Mesenteric fat pad (tissue), 1 donor: Measurements from ENCODE around the gene ORMDL2. TPM values are rescaled to one million over a fixed set of nuclear protein-coding genes. Genes with fewer than 3 reads are reported as not detected.

ENCODE experiments used
- DNase-seq: peaks from one replicate; pipeline ENCODE4 v3.0.0-alpha.2; 2020; ENCODE audit warnings: low spot score
- total RNA-seq: library from RNA; stranded (reverse); fragmentation: NEBNext Ultra II Directional; extraction: Animal tissue kit (Norgen Biotek cat#: 25700); gene quantifications from one replicate; pipeline ENCODE4 v1.2.1, GENCODE V29; 2021
- donor health status: DM: yes; HTN: yes; CAD: no.

ORMDL2 gene
- total RNA-seq, 1 donor from 2014 or later: 49.7 TPM

DNA sequence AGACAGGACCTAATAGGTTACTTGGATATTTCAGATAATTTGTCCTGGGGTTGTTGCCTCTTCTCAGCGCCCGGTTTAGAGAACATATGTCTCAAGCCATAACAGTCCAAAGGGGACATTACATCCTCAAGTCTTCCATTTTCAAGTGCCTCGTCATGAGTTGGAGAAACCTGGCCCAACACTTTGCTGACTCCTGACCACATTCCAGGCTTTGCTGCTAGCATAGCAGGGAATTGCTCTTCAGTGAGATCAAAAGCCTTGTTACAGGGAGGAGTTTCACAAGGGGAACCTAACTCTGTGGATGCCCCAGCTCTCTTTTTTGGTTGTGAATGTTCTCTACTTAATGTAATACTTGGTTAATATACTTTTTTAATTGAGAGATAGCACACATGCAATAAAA is 33.1 kb downstream of the ORMDL2 start:
- DNase-seq: no peak

DNA sequence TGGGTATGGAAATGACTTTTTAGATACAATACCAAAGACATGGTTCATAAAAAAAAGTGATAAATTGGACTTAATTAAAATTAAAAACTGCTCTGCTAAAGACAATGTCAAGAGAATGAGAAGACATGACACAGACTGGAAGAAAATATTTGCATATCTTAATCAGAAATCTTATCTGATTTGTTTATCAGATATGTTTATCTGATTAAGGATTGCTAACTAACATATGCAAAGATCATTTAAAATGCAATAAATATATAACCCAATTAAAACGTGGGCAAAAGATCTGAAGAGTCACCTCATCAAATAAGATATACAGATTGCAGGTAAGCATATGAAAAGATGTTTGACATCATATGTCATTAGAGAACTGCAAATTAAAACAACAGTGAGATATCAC is 34.9 kb downstream of the ORMDL2 start:
- no peak for DNase-seq

DNA sequence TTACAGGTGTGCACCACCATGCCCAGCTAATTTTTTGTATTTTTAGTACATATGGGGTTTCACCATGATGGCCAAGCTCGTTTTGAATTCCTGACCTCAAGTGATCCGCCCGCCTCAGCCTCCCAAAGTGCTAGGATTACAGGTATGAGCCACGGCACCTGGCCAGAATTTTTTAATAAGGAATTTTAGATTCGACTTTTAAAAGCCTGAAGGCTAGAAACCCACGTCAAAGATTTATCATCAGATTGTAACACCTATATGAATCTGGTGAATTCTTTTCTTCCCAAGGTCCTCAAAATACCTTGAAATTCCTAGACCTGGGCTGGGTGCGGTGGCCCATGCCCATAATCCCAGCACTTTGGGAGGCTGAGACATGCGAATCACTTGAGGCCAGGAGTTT is 43.6 kb downstream of the ORMDL2 start:
- no peak for DNase-seq

DNA sequence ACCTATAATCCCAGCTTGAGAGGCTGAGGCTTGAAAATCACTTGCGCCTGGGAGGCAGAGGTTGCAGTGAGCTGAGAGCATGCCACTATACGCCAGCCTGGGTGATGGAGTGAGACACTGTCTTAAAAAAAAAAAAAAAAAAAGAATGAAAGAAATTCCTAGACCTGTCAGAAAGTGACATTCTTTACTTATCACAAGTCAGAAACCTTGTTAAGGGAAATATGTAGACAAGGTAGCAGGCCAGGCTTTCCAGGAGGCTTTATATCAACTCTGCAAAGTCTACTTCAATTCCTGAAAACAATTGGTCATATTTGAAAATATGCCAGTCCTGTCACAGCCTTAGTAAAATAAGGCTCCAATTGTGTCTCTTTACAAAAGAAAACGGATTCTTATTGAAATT is 44.0 kb downstream of the ORMDL2 start:
- DNase-seq: no peak

DNA sequence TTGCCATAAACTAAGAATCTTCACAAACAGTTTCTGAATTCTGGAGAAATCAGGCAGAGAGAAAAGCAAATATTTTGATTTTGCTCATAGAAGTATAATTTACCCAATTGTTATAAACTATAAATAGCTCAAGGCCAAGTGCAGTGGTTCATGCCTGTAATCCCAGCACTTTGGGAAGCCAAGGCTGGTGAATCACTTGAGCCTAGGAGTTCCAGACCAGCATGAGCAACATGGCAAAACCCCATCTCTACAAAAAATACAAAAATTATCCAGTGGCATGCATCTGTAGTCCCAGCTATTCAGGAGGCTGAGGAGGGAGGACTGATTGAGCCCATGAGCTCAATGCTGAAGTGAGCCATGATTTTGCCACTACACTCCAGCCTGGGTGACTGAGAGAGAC is 44.4 kb downstream of the ORMDL2 start:
- no peak for DNase-seq

DNA sequence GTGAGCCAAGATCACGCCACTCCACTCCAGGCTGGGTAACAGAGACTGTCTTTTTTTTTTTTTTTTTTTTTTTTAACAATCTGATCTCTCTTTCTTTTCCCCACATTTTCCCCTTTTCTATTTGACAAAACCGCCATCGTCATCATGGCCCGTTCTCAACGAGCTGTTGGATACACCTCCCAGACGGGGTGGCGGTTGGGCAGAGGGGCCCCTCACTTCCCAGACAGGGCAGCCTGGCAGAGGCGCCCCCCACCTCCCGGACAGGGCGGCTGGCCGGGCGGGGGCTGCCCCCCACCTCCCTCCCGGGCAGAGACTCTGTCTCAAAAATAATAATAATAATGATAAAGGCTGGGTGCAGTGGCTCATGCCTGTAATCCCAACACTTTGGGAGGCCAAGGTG is 45.1 kb downstream of the ORMDL2 start:
- DNase-seq: peak; percentile 73

DNA sequence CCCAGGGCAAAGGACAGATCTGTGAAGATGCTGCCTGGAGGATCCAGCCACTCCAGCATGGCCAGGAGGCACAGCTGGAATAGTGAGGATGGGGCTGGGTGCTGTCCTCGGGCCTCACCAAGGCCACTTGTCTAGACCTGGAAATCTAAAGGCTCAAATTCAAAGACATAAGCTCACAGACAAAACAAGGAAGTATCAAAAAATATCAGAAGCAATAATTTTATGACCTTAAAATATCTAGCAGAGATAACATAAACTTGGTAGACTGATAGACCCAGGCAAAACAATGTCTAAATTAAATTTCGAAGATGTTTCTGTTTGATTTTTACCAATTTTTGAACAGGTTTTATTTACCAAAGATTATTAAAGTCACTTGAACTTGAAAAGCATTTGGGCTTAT is 47.5 kb downstream of the ORMDL2 start:
- no peak for DNase-seq

DNA sequence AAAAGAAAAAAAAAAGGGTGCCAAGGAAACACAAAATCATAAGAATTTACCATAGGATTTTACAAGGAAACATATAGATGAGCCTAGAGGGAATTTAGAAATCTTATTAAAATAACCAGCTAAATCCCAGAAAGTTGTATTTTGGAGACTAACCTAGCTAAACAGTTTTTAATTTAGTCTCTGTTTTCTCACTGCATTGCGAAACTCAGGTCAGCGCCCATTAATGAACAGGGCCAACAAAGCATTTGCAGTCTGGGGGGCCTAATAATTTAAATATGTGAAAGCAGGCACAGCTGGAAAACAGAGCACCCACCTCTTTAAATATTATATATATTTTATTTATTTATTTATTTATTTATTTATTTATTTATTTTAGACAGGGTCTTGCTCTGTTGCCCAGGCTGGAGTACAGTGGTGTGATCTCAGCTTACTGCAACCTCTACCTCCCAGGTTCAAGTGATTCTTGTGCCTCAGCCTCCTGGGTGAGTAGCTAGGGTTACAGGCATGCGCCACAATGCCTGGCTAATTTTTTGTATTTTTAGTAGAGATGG is 48.7 kb downstream of the ORMDL2 start:
- peak; percentile 8 for DNase-seq

Other genes starting within 250 kb of the ORMDL2 start
- gene OR2AP1, start 245.6 kb upstream of the ORMDL2 start, total RNA-seq: not detected
- not detected for gene OR10P1, start 181.1 kb upstream of the ORMDL2 start, total RNA-seq
- gene ITGA7, start 110.1 kb upstream of the ORMDL2 start, total RNA-seq: 536 TPM
- 136 TPM for gene BLOC1S1, start 102.0 kb upstream of the ORMDL2 start, total RNA-seq
- 123 TPM for gene RDH5, start 97.6 kb upstream of the ORMDL2 start, total RNA-seq
- gene CD63, start 89.0 kb upstream of the ORMDL2 start, total RNA-seq: 1,545 TPM
- 5.8 TPM for gene GDF11, start 74.9 kb upstream of the ORMDL2 start, total RNA-seq
- 39.0 TPM for gene SARNP, start 317 bp upstream of the ORMDL2 start, total RNA-seq
- 28.1 TPM for gene DNAJC14, start 11.5 kb downstream of the ORMDL2 start, total RNA-seq
- gene MMP19, start 24.9 kb downstream of the ORMDL2 start, total RNA-seq: 774 TPM
- gene PYM1, start 109.9 kb downstream of the ORMDL2 start, total RNA-seq: 30.5 TPM
- gene DGKA, start 113.1 kb downstream of the ORMDL2 start, total RNA-seq: 32.4 TPM
- gene PMEL, start 148.0 kb downstream of the ORMDL2 start, total RNA-seq: 0.64 TPM
- gene CDK2, start 148.8 kb downstream of the ORMDL2 start, total RNA-seq: 21.4 TPM
- gene RAB5B, start 156.0 kb downstream of the ORMDL2 start, total RNA-seq: 88.2 TPM
- gene SUOX, start 179.2 kb downstream of the ORMDL2 start, total RNA-seq: 27.7 TPM
- gene IKZF4, start 203.0 kb downstream of the ORMDL2 start, total RNA-seq: 25.8 TPM
- 45.3 TPM for gene RPS26, start 223.9 kb downstream of the ORMDL2 start, total RNA-seq